GM13977 (cell line): ENCODE data around the gene MACROH2A2.

Experiments used
- DNase-seq: peaks from one replicate; pipeline ENCODE4 v3.0.0; 2012; ENCODE audit warnings: low spot score
- in situ Hi-C: fragments of 300-500 bp; cut with MboI; formaldehyde crosslinking; loops from one replicate; pipeline ENCODE4 v1.12.0; 2022; ENCODE audit warnings: low sequenced_read_pairs, low pct_unique_long_range_greater_than_20kb, mixed read lengths, inconsistent platforms; ENCODE audit not compliant: unreplicated experiment
- TF ChIP-seq, protein P1 (sequence below): IDR thresholded peaks from 2 replicates; pipeline ENCODE4 v1.5.1; 2012; ENCODE audit warnings: mild to moderate bottlenecking, control low read depth; ENCODE audit not compliant: insufficient read depth; ENCODE audit errors: extremely low read depth, missing control alignments

The MACROH2A2 gene

GRCh38 chr10:70130878-70131559 is 78.4 kb downstream of the MACROH2A2 start:
- TF ChIP-seq, protein P1, sequence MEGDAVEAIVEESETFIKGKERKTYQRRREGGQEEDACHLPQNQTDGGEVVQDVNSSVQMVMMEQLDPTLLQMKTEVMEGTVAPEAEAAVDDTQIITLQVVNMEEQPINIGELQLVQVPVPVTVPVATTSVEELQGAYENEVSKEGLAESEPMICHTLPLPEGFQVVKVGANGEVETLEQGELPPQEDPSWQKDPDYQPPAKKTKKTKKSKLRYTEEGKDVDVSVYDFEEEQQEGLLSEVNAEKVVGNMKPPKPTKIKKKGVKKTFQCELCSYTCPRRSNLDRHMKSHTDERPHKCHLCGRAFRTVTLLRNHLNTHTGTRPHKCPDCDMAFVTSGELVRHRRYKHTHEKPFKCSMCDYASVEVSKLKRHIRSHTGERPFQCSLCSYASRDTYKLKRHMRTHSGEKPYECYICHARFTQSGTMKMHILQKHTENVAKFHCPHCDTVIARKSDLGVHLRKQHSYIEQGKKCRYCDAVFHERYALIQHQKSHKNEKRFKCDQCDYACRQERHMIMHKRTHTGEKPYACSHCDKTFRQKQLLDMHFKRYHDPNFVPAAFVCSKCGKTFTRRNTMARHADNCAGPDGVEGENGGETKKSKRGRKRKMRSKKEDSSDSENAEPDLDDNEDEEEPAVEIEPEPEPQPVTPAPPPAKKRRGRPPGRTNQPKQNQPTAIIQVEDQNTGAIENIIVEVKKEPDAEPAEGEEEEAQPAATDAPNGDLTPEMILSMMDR: no peak
- in situ Hi-C loops: no loop called here
- DNase-seq: no peak

DNA sequence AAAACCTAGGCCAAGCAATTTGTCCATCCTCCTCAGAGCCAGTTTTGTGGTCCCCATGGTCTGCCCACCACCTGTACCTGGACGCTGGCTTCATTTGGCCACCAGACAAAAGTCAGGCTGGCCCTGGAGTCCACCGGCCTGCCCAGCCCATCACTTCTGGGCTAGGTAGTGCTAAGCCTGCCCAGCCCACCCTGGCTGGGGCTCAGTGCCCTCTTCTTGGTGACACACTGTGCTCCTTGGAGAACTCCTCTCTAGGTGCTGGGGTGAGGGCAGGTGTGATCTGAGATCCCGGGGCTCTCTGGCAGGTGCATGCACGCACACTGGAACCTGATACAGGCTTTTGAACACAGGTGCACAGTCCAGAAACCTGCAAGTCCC is 78.9 kb downstream of the MACROH2A2 start:
- in situ Hi-C loops: no loop called here
- DNase-seq: no peak
- TF ChIP-seq, protein P1: no peak

DNA sequence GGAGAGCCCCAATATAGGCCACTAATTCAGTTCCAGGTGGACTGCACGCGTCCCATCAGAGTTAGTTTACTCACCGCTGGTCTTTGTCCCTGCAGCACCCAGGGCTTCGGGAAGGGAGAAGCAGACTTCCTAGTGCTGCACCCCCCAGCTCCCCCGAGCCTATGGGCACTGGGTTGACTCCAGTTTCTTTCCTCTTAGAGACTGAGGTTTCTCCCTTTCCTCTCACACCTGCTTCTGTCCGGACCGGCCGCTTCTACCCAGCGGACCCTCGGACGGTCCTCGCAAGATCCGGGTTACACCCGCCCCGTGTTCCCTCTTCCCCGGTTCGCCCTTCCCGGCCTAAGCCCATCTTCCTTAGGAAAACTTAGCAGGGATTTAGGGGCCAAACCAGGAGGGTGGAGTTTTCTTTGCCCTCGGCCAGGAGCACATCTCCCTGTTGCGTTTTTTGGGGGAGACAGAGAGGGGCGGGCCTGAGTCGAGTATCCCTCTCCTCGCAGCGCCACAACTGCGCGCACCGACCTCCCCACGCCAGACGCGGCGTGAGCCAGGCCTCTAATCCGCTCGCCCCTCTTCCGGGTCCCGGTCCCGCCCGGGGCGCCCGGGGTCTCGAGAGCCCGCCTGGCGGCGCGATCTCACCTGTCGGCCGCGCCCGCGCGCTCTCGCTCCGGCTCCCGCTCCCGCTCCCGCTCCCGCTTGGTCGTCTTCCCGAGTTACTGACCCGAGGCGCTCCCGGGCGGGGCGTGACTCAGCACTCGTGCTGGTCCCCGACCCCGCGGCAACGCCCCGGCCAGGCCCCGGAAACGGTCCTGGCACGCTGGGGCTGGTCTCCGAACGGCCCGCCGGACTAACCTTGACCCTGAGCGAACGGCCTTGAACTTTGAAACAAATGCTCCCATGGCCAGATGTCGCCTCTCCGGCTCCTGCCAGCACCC is 79.7 kb downstream of the MACROH2A2 start, which contains the start of gene AIFM2:
TSS of gene AIFM2 (minus strand) at position 728 of the 932 bp plus-strand sequence. CDS start 8,741 bp downstream, outside the sequence.
- in situ Hi-C loops: no loop called here
- TF ChIP-seq, protein P1: no peak
- peak; percentile 86 for DNase-seq

DNA sequence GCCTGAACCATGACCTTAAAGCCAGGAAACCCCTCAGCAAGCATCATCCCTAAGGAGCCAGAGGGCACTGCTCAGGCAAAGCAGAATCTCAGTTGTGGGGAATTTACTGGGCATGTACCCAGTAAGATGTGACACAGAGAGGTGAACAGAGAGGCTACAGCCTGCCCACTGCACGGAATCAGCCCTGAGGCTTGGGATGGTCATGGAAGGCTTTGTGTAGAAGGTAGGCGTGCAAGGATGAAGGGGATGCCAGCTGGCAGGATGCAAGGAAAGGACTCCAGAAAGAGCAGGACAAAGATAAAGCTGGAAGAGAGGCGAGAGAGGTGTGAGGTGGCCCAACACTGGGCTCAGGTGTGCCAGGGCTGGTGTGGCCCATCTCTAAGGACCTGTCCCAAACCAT is 82.4 kb downstream of the MACROH2A2 start:
- in situ Hi-C loops: no loop called here
- TF ChIP-seq, protein P1: no peak
- no peak for DNase-seq

GRCh38 chr10:70135684-70136083 is 83.0 kb downstream of the MACROH2A2 start:
- no peak for DNase-seq

DNA sequence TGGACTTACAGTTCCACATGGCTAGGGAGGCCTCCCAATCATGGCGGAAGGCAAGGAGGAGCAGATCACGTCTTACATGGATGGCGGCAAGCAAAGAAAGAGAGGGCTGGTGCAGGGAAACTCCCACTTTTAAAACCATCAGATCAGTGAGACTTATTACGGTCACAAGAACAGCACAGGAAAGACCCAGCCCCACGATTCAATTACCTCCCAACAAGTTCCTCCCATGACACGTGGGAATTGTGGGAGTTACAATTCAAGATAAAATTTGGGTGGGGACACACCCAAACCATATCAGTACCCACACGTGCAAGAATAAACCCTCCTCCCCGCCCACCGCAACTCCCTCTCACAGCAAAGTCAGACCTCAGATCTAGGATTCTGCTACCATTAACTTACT is 84.5 kb downstream of the MACROH2A2 start:
- DNase-seq: no peak
- TF ChIP-seq, protein P1: no peak
- in situ Hi-C loops: no loop called here

More at GRCh38 chr10:70135684-70136083, 83.0 kb downstream of the MACROH2A2 start:
- TF ChIP-seq, protein P1: no peak
- in situ Hi-C loops: no loop called here
